Karpas-422 (cell line): ENCODE measurements around the gene WDR83. TPM values are rescaled to one million over a fixed set of nuclear protein-coding genes. Genes with fewer than 3 reads are reported as not detected.

Source experiments
- DNase-seq: peaks from one replicate; pipeline ENCODE4 v3.0.0-alpha.2; 2015
- H2AFZ ChIP-seq: fragments of 200-600 bp; sonication (generic); 2 replicates; pipeline ENCODE4 v1.6.1; 2014; ENCODE audit warnings: antibody characterized with exemption, low read length, mixed read lengths
- H3K27ac ChIP-seq: fragments of 200-600 bp; sonication (generic); 2 replicates; pipeline ENCODE4 v1.5.1; 2014; ENCODE audit warnings: mild to moderate bottlenecking, low read length, moderate library complexity
- H3K27me3 ChIP-seq: fragments of 200-600 bp; sonication (generic); 2 replicates; pipeline ENCODE4 v1.6.1; 2014; ENCODE audit warnings: low read length, mixed read lengths
- H3K36me3 ChIP-seq: fragments of 200-600 bp; sonication (generic); 2 replicates; pipeline ENCODE4 v1.6.1; 2014; ENCODE audit warnings: low read length, mixed read lengths; ENCODE audit not compliant: insufficient read depth
- H3K4me1 ChIP-seq: fragments of 200-600 bp; sonication (generic); 2 replicates; pipeline ENCODE4 v1.6.1; 2014; ENCODE audit warnings: mild to moderate bottlenecking, low read length, mixed read lengths
- H3K4me2 ChIP-seq: fragments of 200-600 bp; sonication (generic); 2 replicates; pipeline ENCODE4 v1.6.1; 2014; ENCODE audit warnings: low read length, low read depth, mild to moderate bottlenecking; ENCODE audit not compliant: poor library complexity, severe bottlenecking
- H3K4me3 ChIP-seq: fragments of 200-600 bp; sonication (generic); 2 replicates; pipeline ENCODE4 v1.5.1; 2014; ENCODE audit warnings: mild to moderate bottlenecking, antibody characterized with exemption, low read length, mixed read lengths
- H3K79me2 ChIP-seq: fragments of 200-600 bp; sonication (generic); 2 replicates; pipeline ENCODE4 v1.6.1; 2014; ENCODE audit warnings: mild to moderate bottlenecking, low read length, mixed read lengths
- H3K9ac ChIP-seq: fragments of 200-600 bp; sonication (generic); 2 replicates; pipeline ENCODE4 v1.6.0; 2014; ENCODE audit warnings: low read length
- H3K9me2 ChIP-seq: fragments of 200-600 bp; sonication (generic), shearing (Covaris generic); replicated peaks from 2 replicates; pipeline ENCODE4 v1.6.0; 2014; ENCODE audit warnings: mild to moderate bottlenecking, low read length, moderate library complexity; ENCODE audit not compliant: insufficient read depth
- H3K9me3 ChIP-seq: fragments of 300-700, 200-600 bp; sonication (generic); 2 replicates; pipeline ENCODE4 v1.6.1; 2014; ENCODE audit warnings: low read length, mixed read lengths
- H4K20me1 ChIP-seq: fragments of 200-600 bp; sonication (generic); 2 replicates; pipeline ENCODE4 v1.6.1; 2014; ENCODE audit warnings: mild to moderate bottlenecking, antibody characterized with exemption, low read length, low read depth; ENCODE audit not compliant: insufficient read depth
- total RNA-seq: library from RNA; depleted of rRNA; stranded (reverse); fragments of >200 nt; shearing (Covaris generic); gene quantifications from 2 replicates; pipeline ENCODE4 v1.2.3, GENCODE V29; 2014; ENCODE audit warnings: low replicate concordance

Gene WDR83
- total RNA-seq, 1 experiment from 2014 or later = 16.5 TPM

GRCh38 chr19:12715102-12715501 is 48.5 kb downstream of the WDR83 start:
- Histone ChIP-seq H3K9me3 (no peaks in the 10 kb centered on the region), H3K4me1 (no peaks in the 10 kb centered on the region), H4K20me1 (peaks cover 20% of the 10 kb centered on the region; the same call in 1 of the 2 replicates), H2AFZ (no peak overlapping the region), H3K9ac (no peak overlapping the region), H3K79me2 (peaks cover 37% of the 10 kb centered on the region), H3K4me2 (no peak overlapping the region), H3K27me3 (no peaks in the 10 kb centered on the region), H3K9me2 (no peaks in the 10 kb centered on the region), H3K4me3 (no peak overlapping the region), H3K27ac (no peak overlapping the region), H3K36me3 (peaks cover 39% of the 10 kb centered on the region)
- DNase-seq = no peak

- Histone ChIP-seq H3K79me2 (peaks cover 46% of the 10 kb centered on the region), H3K27me3 (no peaks in the 10 kb centered on the region), H3K27ac (no peak overlapping the region), H3K4me1 (peaks cover 7% of the 10 kb centered on the region), H3K9ac (no peak overlapping the region), H3K9me2 (no peaks in the 10 kb centered on the region), H3K9me3 (no peaks in the 10 kb centered on the region), H3K4me2 (no peak overlapping the region), H3K4me3 (no peak overlapping the region), H2AFZ (no peak overlapping the region), H4K20me1 (peaks cover 27% of the 10 kb centered on the region; the same call in 1 of the 2 replicates), H3K36me3 (peaks cover 42% of the 10 kb centered on the region)
- DNase-seq = no peak
These were observed 49.3 kb downstream of the WDR83 start for GRCh38 chr19:12715929-12716328.

- no peak for DNase-seq
- H3K27me3 ChIP-seq = no peaks in the 10 kb centered on the region
- H3K9me3 ChIP-seq = no peaks in the 10 kb centered on the region
- H3K9me2 ChIP-seq = no peaks in the 10 kb centered on the region
- H3K79me2 ChIP-seq = peaks cover 65% of the 10 kb centered on the region
- no peak overlapping the region for H2AFZ ChIP-seq
- H3K4me3 ChIP-seq = peak overlapping the region; percentile 98
- peaks cover 25% of the 10 kb centered on the region for H3K4me1 ChIP-seq
- H4K20me1 ChIP-seq = peaks cover 25% of the 10 kb centered on the region; the same call in 1 of the 2 replicates
- peak overlapping the region; percentile 98 for H3K9ac ChIP-seq
- H3K27ac ChIP-seq = no peak overlapping the region
- peaks cover 26% of the 10 kb centered on the region for H3K36me3 ChIP-seq
- peak overlapping the region; percentile 87 for H3K4me2 ChIP-seq
These were observed 53.7 kb downstream of the WDR83 start for GRCh38 chr19:12720296-12720695.

GRCh38 chr19:12720851-12721655 is 54.4 kb downstream of the WDR83 start:
- H3K79me2 ChIP-seq = peaks cover 65% of the 10 kb centered on the region
- peaks cover 29% of the 10 kb centered on the region for H3K4me1 ChIP-seq
- no peak overlapping the region for H2AFZ ChIP-seq
- DNase-seq = peak; percentile 55
- peak overlapping the region; percentile 98 for H3K9ac ChIP-seq
- H3K9me3 ChIP-seq = no peaks in the 10 kb centered on the region
- H3K36me3 ChIP-seq = peaks cover 21% of the 10 kb centered on the region
- no peaks in the 10 kb centered on the region for H3K27me3 ChIP-seq
- H3K27ac ChIP-seq = peak overlapping the region; percentile 82
- peak overlapping the region; percentile 98 for H3K4me3 ChIP-seq
- H3K4me2 ChIP-seq = peak overlapping the region; percentile 87
- peaks cover 25% of the 10 kb centered on the region; the same call in 1 of the 2 replicates for H4K20me1 ChIP-seq
- no peaks in the 10 kb centered on the region for H3K9me2 ChIP-seq

- Histone ChIP-seq H3K4me1 (peaks cover 38% of the 10 kb centered on the region), H3K9me3 (no peaks in the 10 kb centered on the region), H2AFZ (no peak overlapping the region), H4K20me1 (peaks cover 21% of the 10 kb centered on the region; the same call in 1 of the 2 replicates), H3K36me3 (peaks cover 17% of the 10 kb centered on the region; the same call in 1 of the 2 replicates), H3K79me2 (peaks cover 59% of the 10 kb centered on the region), H3K27me3 (no peaks in the 10 kb centered on the region), H3K27ac (peak overlapping the region; percentile 82), H3K9ac (peak overlapping the region; percentile 98), H3K9me2 (no peaks in the 10 kb centered on the region), H3K4me2 (peak overlapping the region; percentile 87), H3K4me3 (peak overlapping the region; percentile 98)
- peak; percentile 85 for DNase-seq
These were observed 55.3 kb downstream of the WDR83 start for GRCh38 chr19:12721656-12722565.

- Histone ChIP-seq H2AFZ (0 out of 2 replicates have a peak overlapping the region, but pooled peaks have one; percentile 12), H3K9ac (peak overlapping the region; percentile 98), H4K20me1 (peaks cover 21% of the 10 kb centered on the region; the same call in 1 of the 2 replicates), H3K9me3 (no peaks in the 10 kb centered on the region), H3K79me2 (peaks cover 53% of the 10 kb centered on the region), H3K4me3 (peak overlapping the region; percentile 98), H3K4me1 (peaks cover 44% of the 10 kb centered on the region), H3K9me2 (no peaks in the 10 kb centered on the region), H3K36me3 (peaks cover 16% of the 10 kb centered on the region; the same call in 1 of the 2 replicates), H3K4me2 (peak overlapping the region; percentile 87), H3K27me3 (no peaks in the 10 kb centered on the region), H3K27ac (peak overlapping the region; percentile 82)
- peak; percentile 99 for DNase-seq
These were observed 56.2 kb downstream of the WDR83 start for GRCh38 chr19:12722566-12723380.

- Histone ChIP-seq H3K9ac (peak overlapping the region; percentile 82), H2AFZ (no peak overlapping the region), H3K4me3 (peak overlapping the region; percentile 98)
These were observed 56.7 kb downstream of the WDR83 start for GRCh38 chr19:12723381-12723640.

More at GRCh38 chr19:12723381-12723640, 56.7 kb downstream of the WDR83 start:
- Histone ChIP-seq H3K9me2 (no peaks in the 10 kb centered on the region), H4K20me1 (peaks cover 21% of the 10 kb centered on the region; the same call in 1 of the 2 replicates), H3K27me3 (no peaks in the 10 kb centered on the region), H3K9me3 (no peaks in the 10 kb centered on the region), H3K4me2 (peak overlapping the region; percentile 87), H3K27ac (peak overlapping the region; percentile 74), H3K4me1 (peaks cover 46% of the 10 kb centered on the region), H3K79me2 (peaks cover 52% of the 10 kb centered on the region), H3K36me3 (peaks cover 19% of the 10 kb centered on the region)
- peak; percentile 75 for DNase-seq
